ENCODE results near the gene C2CD4C. TPM values are rescaled to one million over a fixed set of nuclear protein-coding genes. Genes with fewer than 3 reads are reported as not detected.

Gene C2CD4C
- total and polyA plus RNA-seq, 10 of the 15 experiments (the other 5 are each of a cell fraction or from before 2014, with no cell fraction given) = not detected

DNA sequence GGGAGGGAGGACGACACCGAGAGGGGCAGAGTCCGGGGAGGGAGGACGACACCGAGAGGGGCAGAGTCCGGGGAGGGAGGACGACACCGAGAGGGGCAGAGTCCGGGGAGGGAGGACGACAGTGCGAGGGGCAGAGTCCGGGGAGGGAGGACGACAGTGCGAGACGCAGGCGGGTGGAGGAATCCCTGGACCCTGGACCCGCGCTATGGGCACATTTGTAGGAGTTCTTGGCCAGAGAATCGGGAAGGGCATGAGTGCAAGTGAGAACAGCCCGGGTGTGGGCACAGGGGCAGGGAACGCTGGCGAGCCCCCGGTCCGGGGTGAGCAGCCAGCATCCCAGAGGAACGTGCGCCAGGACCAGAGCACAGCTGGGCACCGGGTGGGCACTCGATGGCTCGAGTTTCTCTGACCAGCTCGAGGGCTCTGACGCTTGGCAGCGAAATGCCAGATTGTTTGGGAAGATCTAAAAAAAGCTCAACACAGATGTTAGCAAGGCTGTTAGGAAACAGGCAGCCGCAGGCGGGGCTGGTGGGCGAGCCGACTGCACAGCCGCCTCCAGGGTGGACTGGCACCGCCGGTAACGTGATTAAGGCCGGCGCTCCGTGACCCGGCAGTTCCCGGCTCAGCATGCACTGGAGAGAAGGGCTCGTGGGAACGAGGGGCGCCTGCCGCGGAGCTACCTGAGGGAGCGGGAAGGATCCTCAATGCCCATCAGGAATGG is 17.9 kb upstream of the C2CD4C start:
- ChIA-PET SMC1A (ENCODE audit: uncharacterized antibody, unreplicated experiment) (no interaction called here), CTCF (no interaction called here), POLR2A (no interaction called here), RAD21 (ENCODE audit: unreplicated experiment) (no interaction called here)
- no peaks in the 10 kb centered on the region for H3K79me2 ChIP-seq (ENCODE audit: control insufficient read depth, insufficient read depth, low read length)
- in situ Hi-C loops (cut with MboI) = no loop called here
- H3K9ac ChIP-seq (ENCODE audit: control insufficient read depth, insufficient read depth, low read length) = no peak overlapping the region
- H3K4me1 ChIP-seq (ENCODE audit: control insufficient read depth, insufficient read depth, low read length) = no peaks in the 10 kb centered on the region
- H3K27me3 ChIP-seq (replicated peaks in 1 of 2; ENCODE audit: control insufficient read depth in 2 of 2, insufficient read depth in 2 of 2, low read length in 1 of 2) = no peaks in the 10 kb centered on the region
- H2AFZ ChIP-seq (ENCODE audit: control insufficient read depth, low read depth, low read length) = no peak overlapping the region
- DNase-seq (ENCODE audit: low read depth, low spot score) = no peak
- H3K9me3 ChIP-seq (replicated peaks; ENCODE audit: control insufficient read depth, insufficient read depth, low read length) = no peaks in the 10 kb centered on the region; the same call in 2 of the 3 replicates
- TF ChIP-seq CHD1 (IDR thresholded peaks at IDR 0.05; ENCODE audit: low read depth, low read length) (no peak), BRCA1 (IDR thresholded peaks at IDR 0.05; ENCODE audit: low read depth, low read length) (no peak), MYB (IDR thresholded peaks at IDR 0.05; ENCODE audit: borderline replicate concordance, low read depth, low read length) (no peak), ASH2L (IDR thresholded peaks at IDR 0.05; ENCODE audit: borderline replicate concordance, low read depth) (no peak), POU2F2 (IDR thresholded peaks at IDR 0.05; ENCODE audit: borderline replicate concordance, low read depth, low read length) (no peak), RAD21 (IDR thresholded peaks at IDR 0.05; ENCODE audit: insufficient read depth, low read depth, low read length) (no peak)
- TF ChIP-seq, protein P1, sequence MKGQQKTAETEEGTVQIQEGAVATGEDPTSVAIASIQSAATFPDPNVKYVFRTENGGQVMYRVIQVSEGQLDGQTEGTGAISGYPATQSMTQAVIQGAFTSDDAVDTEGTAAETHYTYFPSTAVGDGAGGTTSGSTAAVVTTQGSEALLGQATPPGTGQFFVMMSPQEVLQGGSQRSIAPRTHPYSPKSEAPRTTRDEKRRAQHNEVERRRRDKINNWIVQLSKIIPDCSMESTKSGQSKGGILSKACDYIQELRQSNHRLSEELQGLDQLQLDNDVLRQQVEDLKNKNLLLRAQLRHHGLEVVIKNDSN (IDR thresholded peaks at IDR 0.05; ENCODE audit: borderline replicate concordance, extremely low read length, insufficient read depth, low read depth, low read length) = no peak
- TF ChIP-seq, protein P2, sequence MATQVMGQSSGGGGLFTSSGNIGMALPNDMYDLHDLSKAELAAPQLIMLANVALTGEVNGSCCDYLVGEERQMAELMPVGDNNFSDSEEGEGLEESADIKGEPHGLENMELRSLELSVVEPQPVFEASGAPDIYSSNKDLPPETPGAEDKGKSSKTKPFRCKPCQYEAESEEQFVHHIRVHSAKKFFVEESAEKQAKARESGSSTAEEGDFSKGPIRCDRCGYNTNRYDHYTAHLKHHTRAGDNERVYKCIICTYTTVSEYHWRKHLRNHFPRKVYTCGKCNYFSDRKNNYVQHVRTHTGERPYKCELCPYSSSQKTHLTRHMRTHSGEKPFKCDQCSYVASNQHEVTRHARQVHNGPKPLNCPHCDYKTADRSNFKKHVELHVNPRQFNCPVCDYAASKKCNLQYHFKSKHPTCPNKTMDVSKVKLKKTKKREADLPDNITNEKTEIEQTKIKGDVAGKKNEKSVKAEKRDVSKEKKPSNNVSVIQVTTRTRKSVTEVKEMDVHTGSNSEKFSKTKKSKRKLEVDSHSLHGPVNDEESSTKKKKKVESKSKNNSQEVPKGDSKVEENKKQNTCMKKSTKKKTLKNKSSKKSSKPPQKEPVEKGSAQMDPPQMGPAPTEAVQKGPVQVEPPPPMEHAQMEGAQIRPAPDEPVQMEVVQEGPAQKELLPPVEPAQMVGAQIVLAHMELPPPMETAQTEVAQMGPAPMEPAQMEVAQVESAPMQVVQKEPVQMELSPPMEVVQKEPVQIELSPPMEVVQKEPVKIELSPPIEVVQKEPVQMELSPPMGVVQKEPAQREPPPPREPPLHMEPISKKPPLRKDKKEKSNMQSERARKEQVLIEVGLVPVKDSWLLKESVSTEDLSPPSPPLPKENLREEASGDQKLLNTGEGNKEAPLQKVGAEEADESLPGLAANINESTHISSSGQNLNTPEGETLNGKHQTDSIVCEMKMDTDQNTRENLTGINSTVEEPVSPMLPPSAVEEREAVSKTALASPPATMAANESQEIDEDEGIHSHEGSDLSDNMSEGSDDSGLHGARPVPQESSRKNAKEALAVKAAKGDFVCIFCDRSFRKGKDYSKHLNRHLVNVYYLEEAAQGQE (IDR thresholded peaks at IDR 0.05; ENCODE audit: low read depth, low read length) = no peak
- TF ChIP-seq, protein P3, sequence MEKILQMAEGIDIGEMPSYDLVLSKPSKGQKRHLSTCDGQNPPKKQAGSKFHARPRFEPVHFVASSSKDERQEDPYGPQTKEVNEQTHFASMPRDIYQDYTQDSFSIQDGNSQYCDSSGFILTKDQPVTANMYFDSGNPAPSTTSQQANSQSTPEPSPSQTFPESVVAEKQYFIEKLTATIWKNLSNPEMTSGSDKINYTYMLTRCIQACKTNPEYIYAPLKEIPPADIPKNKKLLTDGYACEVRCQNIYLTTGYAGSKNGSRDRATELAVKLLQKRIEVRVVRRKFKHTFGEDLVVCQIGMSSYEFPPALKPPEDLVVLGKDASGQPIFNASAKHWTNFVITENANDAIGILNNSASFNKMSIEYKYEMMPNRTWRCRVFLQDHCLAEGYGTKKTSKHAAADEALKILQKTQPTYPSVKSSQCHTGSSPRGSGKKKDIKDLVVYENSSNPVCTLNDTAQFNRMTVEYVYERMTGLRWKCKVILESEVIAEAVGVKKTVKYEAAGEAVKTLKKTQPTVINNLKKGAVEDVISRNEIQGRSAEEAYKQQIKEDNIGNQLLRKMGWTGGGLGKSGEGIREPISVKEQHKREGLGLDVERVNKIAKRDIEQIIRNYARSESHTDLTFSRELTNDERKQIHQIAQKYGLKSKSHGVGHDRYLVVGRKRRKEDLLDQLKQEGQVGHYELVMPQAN (conservative IDR thresholded peaks at IDR 0.05) = no peak
- TF ChIP-seq, protein P4, sequence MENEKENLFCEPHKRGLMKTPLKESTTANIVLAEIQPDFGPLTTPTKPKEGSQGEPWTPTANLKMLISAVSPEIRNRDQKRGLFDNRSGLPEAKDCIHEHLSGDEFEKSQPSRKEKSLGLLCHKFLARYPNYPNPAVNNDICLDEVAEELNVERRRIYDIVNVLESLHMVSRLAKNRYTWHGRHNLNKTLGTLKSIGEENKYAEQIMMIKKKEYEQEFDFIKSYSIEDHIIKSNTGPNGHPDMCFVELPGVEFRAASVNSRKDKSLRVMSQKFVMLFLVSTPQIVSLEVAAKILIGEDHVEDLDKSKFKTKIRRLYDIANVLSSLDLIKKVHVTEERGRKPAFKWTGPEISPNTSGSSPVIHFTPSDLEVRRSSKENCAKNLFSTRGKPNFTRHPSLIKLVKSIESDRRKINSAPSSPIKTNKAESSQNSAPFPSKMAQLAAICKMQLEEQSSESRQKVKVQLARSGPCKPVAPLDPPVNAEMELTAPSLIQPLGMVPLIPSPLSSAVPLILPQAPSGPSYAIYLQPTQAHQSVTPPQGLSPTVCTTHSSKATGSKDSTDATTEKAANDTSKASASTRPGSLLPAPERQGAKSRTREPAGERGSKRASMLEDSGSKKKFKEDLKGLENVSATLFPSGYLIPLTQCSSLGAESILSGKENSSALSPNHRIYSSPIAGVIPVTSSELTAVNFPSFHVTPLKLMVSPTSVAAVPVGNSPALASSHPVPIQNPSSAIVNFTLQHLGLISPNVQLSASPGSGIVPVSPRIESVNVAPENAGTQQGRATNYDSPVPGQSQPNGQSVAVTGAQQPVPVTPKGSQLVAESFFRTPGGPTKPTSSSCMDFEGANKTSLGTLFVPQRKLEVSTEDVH (IDR thresholded peaks at IDR 0.05; ENCODE audit: low read depth, partially characterized antibody) = no peak
- no TSS peak for BruUV-seq (replicated peaks)
- no peak overlapping the region for H3K4me3 ChIP-seq
- intact Hi-C loops (cut with micrococcal nuclease; ENCODE audit: unreplicated experiment) = no loop called here
- no peak for FAIRE-seq
- H4K20me1 ChIP-seq (ENCODE audit: control insufficient read depth, insufficient read depth) = no peaks in the 10 kb centered on the region
- no peak overlapping the region for H3K4me2 ChIP-seq (ENCODE audit: control insufficient read depth, insufficient read depth)
- WGBS (ENCODE audit: insufficient coverage, insufficient replicate concordance, low lambda C conversion rate, missing lambda C conversion rate) = 72% methylated on average over 41 of the region's 51 CpGs
- H3K27ac ChIP-seq (ENCODE audit: control insufficient read depth, insufficient read depth) = no peak overlapping the region
- no peaks in the 10 kb centered on the region for H3K36me3 ChIP-seq (ENCODE audit: control insufficient read depth in 2 of 2, insufficient read depth in 2 of 2, low read length in 1 of 2)
- no peak for ATAC-seq
